Heart right ventricle (tissue), 16 donors: ENCODE data around the gene LUZP2. TPM values are rescaled to one million over a fixed set of nuclear protein-coding genes. Genes with fewer than 3 reads are reported as not detected.
A peak's percentile ranks its signal among the peaks of the same experiment; 100 is the strongest.

Experiments
- ATAC-seq, 8 donors: fragments of 200-7000 bp; cut with Tn5 transposase; one replicate each; pipeline ENCODE4 v1.9.1; 2020; ENCODE audit warnings: mild to moderate bottlenecking in 8 of 8, moderate library complexity in 8 of 8, moderate number of reproducible peaks in 1 of 8
- DNase-seq, 2 donors: peaks; one replicate each; pipeline ENCODE4 v3.0.0-alpha.2; 2020
- H3K27ac ChIP-seq, 10 donors: fragments of 200-600 bp; sonication (generic) in 2 of 10; one replicate each; pipeline versions ENCODE4 v1.5.0 to v1.8.0; 2020 to 2022; ENCODE audit warnings: mild to moderate bottlenecking in 3 of 10
- H3K27me3 ChIP-seq, 7 donors: fragments of 200-600 bp; one replicate each; pipeline ENCODE4 v1.8.0; 2021 to 2022; ENCODE audit warnings: mild to moderate bottlenecking in 2 of 7
- H3K36me3 ChIP-seq, 9 donors: fragments of 200-600 bp; sonication (generic) in 1 of 9; one replicate each; pipeline versions ENCODE4 v1.5.0 to v1.8.0; 2020 to 2022; ENCODE audit warnings: mild to moderate bottlenecking in 2 of 9
- H3K4me1 ChIP-seq, 9 donors: fragments of 200-600 bp; sonication (generic) in 1 of 9; one replicate each; pipeline versions ENCODE4 v1.5.0 to v1.8.0; 2020 to 2022; ENCODE audit warnings: mild to moderate bottlenecking in 4 of 9
- H3K4me3 ChIP-seq, 10 donors: fragments of 200-600 bp; sonication (generic) in 2 of 10; one replicate each; pipeline versions ENCODE4 v1.5.0 to v1.8.0; 2020 to 2022; ENCODE audit warnings: mild to moderate bottlenecking in 7 of 10, moderate library complexity in 2 of 10
- H3K9me3 ChIP-seq, 11 donors: fragments of 200-600 bp in 10 of 11; sonication (generic) in 2 of 11; one replicate each; pipeline versions ENCODE4 v1.5.0 to v1.8.0; 2013 to 2022; ENCODE audit warnings: mild to moderate bottlenecking in 2 of 11, control low read depth in 1 of 11, moderate library complexity in 1 of 11
- CTCF ChIP-seq, 9 donors: fragments of 200-600 bp; sonication (generic) in 2 of 9; IDR thresholded peaks; one replicate each; pipeline versions ENCODE4 v1.5.0 to v1.8.0; 2021 to 2022; ENCODE audit warnings: antibody characterized with exemption in 9 of 9, mild to moderate bottlenecking in 5 of 9, moderate library complexity in 1 of 9
- WGBS, 2 donors: extraction: QIAGEN DNeasy Blood & Tissue Kit; methylation state at CpG; one replicate each; pipeline ENCODE4 v1.1.7; 2013; ENCODE audit warnings: inconsistent platforms in 1 of 2; 5-methylcytosine and 5-hydroxymethylcytosine counted together
- intact Hi-C, 10 donors: fragments of 100-400 bp; cut with DNase I; formaldehyde crosslinking; loops; one replicate each; pipeline versions ENCODE4 v1.11.1 to v1.14.2; 2022
- polyA plus RNA-seq, 2 donors: library from polyadenylated mRNA; stranded (reverse); fragments of 200-250 nt; gene quantifications; one replicate each; pipeline ENCODE4 v1.2.3, GENCODE V29; 2013
- total RNA-seq, 10 donors: library from RNA; stranded (reverse); fragmentation: NEBNext Ultra II Directional in 3 of 10; extraction: Animal tissue kit (Norgen Biotek cat#: 25700) in 3 of 10; gene quantifications; one replicate each; pipeline versions ENCODE4 v1.2.1 to v1.2.4, GENCODE V29; 2021 to 2023
- donor health status: Arrhythmogenic right ventricular cardiomyopathy.
- donor health status: ischemic (EF 13 %, LVEDD 7.1; RV severe dilation, severe dysfunction).
- donor health status: healthy with polysubstance abuse.
- donor health status: DM: no; HTN: yes; CAD: no.
- donor health status: DM: no; HTN: no; CAD: no.
- donor health status: ischemic (EF 25% LVEDD 6.9; RV normal size, moderate dysfunction).
- donor health status: ischemic (EF 25% LVEDD 5.7; RV mildly dilated, moderate dysfunction).
- donor health status: healthy.
- donor health status: DM: yes; HTN: yes; CAD: no.
- donor health status: Ischemic cardiomyopathy.
- donor health status: ischemic (EF 35%, LVEDD 5.7; RV mildly dilated, moderate dysfunction).
- donor health status: nonischemic (EF 11% LVEDD 7.7; RV severe dilation, severe dysfunction).
- donor health status: DM: yes; HTN: yes; CAD: no.
- donor health status: PGD.
- donor health status: ischemic (EF 29% LVEDD 5.4; RV normal size, mild dysfunction).
- donor health status: nonischemic (EF 23%, LVEDD 6.1; RV moderate dilation, normal function).

Gene LUZP2
- total and polyA plus RNA-seq, 12 donors, result 0.07 to 0.46 (median 0.18) TPM; not detected in 6

- Histone ChIP-seq H3K4me3 (no peak overlapping the region), H3K27ac (no peak overlapping the region), H3K9me3 (peaks cover 0 to 17% (median 0%) of the 10 kb centered on the region in 11 donors), H3K4me1 (no peaks in the 10 kb centered on the region), H3K36me3 (no peaks in the 10 kb centered on the region), H3K27me3 (peaks cover 0 to 4% (median 0%) of the 10 kb centered on the region in 7 donors)
- WGBS, 2 donors, result 56 to 74% methylated on average over 2 of the region's 2 CpGs
- intact Hi-C loops, result no loop called here
- no peak for ATAC-seq
- TF ChIP-seq CTCF (IDR thresholded peaks at IDR 0.05), result no peak
- no peak for DNase-seq
Observed at GRCh38 chr11:24471084-24471483, 25.8 kb upstream of the LUZP2 start.

- 82 to 96% methylated on average over 1 of the region's 1 CpG for WGBS, 2 donors
- peaks cover 0 to 4% (median 0%) of the 10 kb centered on the region in 7 donors for H3K27me3 ChIP-seq
- no peak overlapping the region for H3K27ac ChIP-seq
- TF ChIP-seq CTCF (IDR thresholded peaks at IDR 0.05), result no peak
- ATAC-seq (no peak), DNase-seq (no peak)
- H3K4me3 ChIP-seq, result no peak overlapping the region
- peaks cover 0 to 22% (median 0%) of the 10 kb centered on the region in 11 donors for H3K9me3 ChIP-seq
- intact Hi-C loops, result no loop called here
- no peaks in the 10 kb centered on the region for H3K4me1 ChIP-seq
- no peaks in the 10 kb centered on the region for H3K36me3 ChIP-seq
Observed at GRCh38 chr11:24478718-24479117, 18.1 kb upstream of the LUZP2 start.

GRCh38 chr11:24489477-24489876, 7.4 kb upstream of the LUZP2 start:
- intact Hi-C loops, result no loop called here
- Histone ChIP-seq H3K9me3 (peaks cover 0 to 6% (median 0%) of the 10 kb centered on the region in 11 donors), H3K36me3 (no peaks in the 10 kb centered on the region), H3K27ac (no peak overlapping the region), H3K4me1 (no peaks in the 10 kb centered on the region), H3K27me3 (no peaks in the 10 kb centered on the region), H3K4me3 (no peak overlapping the region)
- 78 to 87% methylated on average over 4 of the region's 4 CpGs for WGBS, 2 donors
- ATAC-seq (no peak), DNase-seq (no peak)
- TF ChIP-seq CTCF (IDR thresholded peaks at IDR 0.05), result no peak

GRCh38 chr11:24496386-24496735, 492 bp upstream of the LUZP2 start:
- Histone ChIP-seq H3K9me3 (no peaks in the 10 kb centered on the region), H3K36me3 (no peaks in the 10 kb centered on the region), H3K4me1 (peaks cover 0 to 5% (median 0%) of the 10 kb centered on the region in 9 donors), H3K27ac (no peak overlapping the region), H3K4me3 (peak overlapping the region in 9 of 10 donors; percentile 22 to 54 (median 45)), H3K27me3 (peaks cover 0 to 33% (median 14%) of the 10 kb centered on the region in 7 donors)
- 3 to 4% methylated on average over 14 of the region's 14 CpGs for WGBS, 2 donors
- intact Hi-C loops, result no loop called here
- no peak for TF ChIP-seq CTCF (IDR thresholded peaks at IDR 0.05)
- no peak for ATAC-seq
- no peak for DNase-seq
